Left lung (tissue), 10 donors: ENCODE data around the gene OR8B8. TPM values are rescaled to one million over a fixed set of nuclear protein-coding genes. Genes with fewer than 3 reads are reported as not detected.

ENCODE experiments used
- ATAC-seq: fragments of 200-7000 bp; cut with Tn5 transposase; one replicate; pipeline ENCODE4 v1.9.1; 2020; ENCODE audit warnings: moderate library complexity
- DNase-seq, 4 donors: peaks; one replicate each; pipeline ENCODE4 v3.0.0-alpha.2; 2013 to 2020
- H3K27ac ChIP-seq, 2 donors: fragments of 200-600 bp; sonication (generic) in 1 of 2; one replicate each; pipeline versions ENCODE4 v1.5.0 to v1.8.0; 2020 to 2021
- H3K27me3 ChIP-seq, 2 donors: fragments of 200-600 bp; sonication (generic) in 1 of 2; one replicate each; pipeline versions ENCODE4 v1.5.0 to v1.8.0; 2020 to 2021
- H3K36me3 ChIP-seq, 2 donors: fragments of 200-600 bp; sonication (generic) in 1 of 2; one replicate each; pipeline versions ENCODE4 v1.5.0 to v1.8.0; 2020 to 2021
- H3K4me1 ChIP-seq, 2 donors: fragments of 200-600 bp; one replicate each; pipeline ENCODE4 v1.8.0; 2021
- H3K4me3 ChIP-seq, 2 donors: fragments of 200-600 bp; sonication (generic) in 1 of 2; one replicate each; pipeline versions ENCODE4 v1.5.0 to v1.8.0; 2020 to 2021; ENCODE audit warnings: mild to moderate bottlenecking in 1 of 2
- H3K9me3 ChIP-seq, 2 donors: fragments of 200-600 bp; sonication (generic) in 1 of 2; one replicate each; pipeline versions ENCODE4 v1.5.0 to v1.8.0; 2020 to 2021
- CTCF ChIP-seq, 2 donors: fragments of 200-600 bp; sonication (generic) in 1 of 2; IDR thresholded peaks; one replicate each; pipeline versions ENCODE4 v1.5.0 to v1.8.0; 2021; ENCODE audit warnings: antibody characterized with exemption in 2 of 2
- intact Hi-C, 2 donors: fragments of 100-400 bp; cut with DNase I; formaldehyde crosslinking; loops; one replicate each; pipeline versions ENCODE4 v1.11.2 to v1.14.2; 2022
- polyA plus RNA-seq, 6 donors: library from polyadenylated mRNA; unstranded; fragments of 120-200 nt; gene quantifications; one replicate each; pipeline ENCODE4 v1.2.1, GENCODE V29; 2013; ENCODE audit not compliant: insufficient read length in 6 of 6
- total RNA-seq, 2 donors: library from RNA; stranded (reverse); fragmentation: NEBNext Ultra II Directional; extraction: Animal tissue kit (Norgen Biotek cat#: 25700); gene quantifications; one replicate each; pipeline ENCODE4 v1.2.1, GENCODE V29; 2021
- donor health status: DM: no; HTN: yes; CAD: no.
- donor health status: DM: no; HTN: no; CAD: no.

The OR8B8 gene
- total and polyA plus RNA-seq, 8 donors, result 0.04 TPM; not detected in 7

DNA sequence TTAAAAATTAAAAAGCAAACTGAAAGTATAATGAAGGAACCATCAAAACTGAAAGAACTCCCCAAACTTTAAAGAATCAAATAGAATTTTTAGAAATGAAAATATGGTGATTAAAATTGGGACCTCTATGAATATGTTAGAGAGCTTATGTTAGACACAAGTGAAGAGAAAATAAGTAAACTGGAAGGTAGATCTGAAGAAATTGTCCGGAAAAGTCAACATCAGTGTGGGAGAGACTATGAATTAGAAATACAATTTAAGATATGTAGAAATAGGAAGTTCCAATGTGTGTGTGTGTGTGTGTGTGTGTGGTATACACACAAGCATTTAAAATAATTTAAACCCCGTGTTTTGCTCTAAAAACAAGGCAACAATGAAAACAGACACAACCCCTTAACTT is 15.9 kb downstream of the OR8B8 start:
- ATAC-seq (no peak), DNase-seq (no peak)
- Histone ChIP-seq H3K9me3 (peaks cover 0 to 13% of the 10 kb centered on the region in 2 donors), H3K4me1 (no peaks in the 10 kb centered on the region), H3K27ac (no peak overlapping the region), H3K27me3 (no peaks in the 10 kb centered on the region), H3K36me3 (no peaks in the 10 kb centered on the region), H3K4me3 (no peak overlapping the region)
- intact Hi-C loops, result no loop called here
- TF ChIP-seq CTCF (IDR thresholded peaks at IDR 0.05), result no peak

GRCh38 chr11:124424384-124424921 is 21.0 kb downstream of the OR8B8 start, which contains the start of gene OR8B4:
Gene OR8B4 (minus strand): TSS chr11:124424871. CDS start chr11:124424871, 0 bp downstream.
- Histone ChIP-seq H3K9me3 (peaks cover 0 to 7% of the 10 kb centered on the region in 2 donors), H3K27me3 (no peaks in the 10 kb centered on the region), H3K36me3 (no peaks in the 10 kb centered on the region), H3K4me3 (no peak within 1 kb of the TSS), H3K4me1 (no peaks in the 10 kb centered on the region), H3K27ac (no peak within 1 kb of the TSS)
- intact Hi-C loops, result no loop called here
- no peak for DNase-seq
- no peak for TF ChIP-seq CTCF (IDR thresholded peaks at IDR 0.05)
- no peak for ATAC-seq

DNA sequence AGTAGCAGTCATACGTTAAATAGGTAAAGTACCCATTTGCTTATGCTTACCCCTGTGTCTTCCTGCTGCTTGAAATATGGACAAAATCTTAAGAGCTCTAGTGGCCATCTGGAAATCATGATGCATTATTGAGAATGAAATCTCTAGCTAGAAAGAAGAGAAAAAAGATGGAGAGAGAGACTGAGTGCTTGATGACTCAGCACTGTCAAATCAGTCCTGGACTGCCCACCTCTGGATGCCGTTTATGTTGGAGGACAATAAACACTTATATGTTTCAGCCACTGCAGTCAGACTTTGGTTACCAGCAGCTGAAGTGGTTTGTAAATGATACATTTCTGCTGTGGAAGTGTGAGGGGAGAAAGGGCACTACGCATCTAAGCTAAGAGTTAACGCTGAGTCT is 24.5 kb downstream of the OR8B8 start:
- Histone ChIP-seq H3K27ac (no peak overlapping the region), H3K36me3 (no peaks in the 10 kb centered on the region), H3K4me1 (no peaks in the 10 kb centered on the region), H3K4me3 (no peak overlapping the region), H3K27me3 (peaks cover 0 to 4% of the 10 kb centered on the region in 2 donors), H3K9me3 (no peaks in the 10 kb centered on the region)
- ATAC-seq (no peak), DNase-seq (no peak)
- intact Hi-C loops, result no loop called here
- no peak for TF ChIP-seq CTCF (IDR thresholded peaks at IDR 0.05)

- Histone ChIP-seq H3K4me3 (no peak overlapping the region), H3K27me3 (peaks cover 0 to 4% of the 10 kb centered on the region in 2 donors), H3K9me3 (no peaks in the 10 kb centered on the region), H3K36me3 (no peaks in the 10 kb centered on the region), H3K4me1 (no peaks in the 10 kb centered on the region), H3K27ac (no peak overlapping the region)
- peak; percentile 55 to 72 for TF ChIP-seq CTCF (IDR thresholded peaks at IDR 0.05)
- peak in 2 of 4 donors; percentile 8 to 41 for DNase-seq
- intact Hi-C loops, result no loop called here
- ATAC-seq, result peak; percentile 55
These were observed 30.1 kb downstream of the OR8B8 start for GRCh38 chr11:124415356-124415923.

- Histone ChIP-seq H3K36me3 (no peaks in the 10 kb centered on the region), H3K4me1 (no peaks in the 10 kb centered on the region), H3K9me3 (no peaks in the 10 kb centered on the region), H3K27me3 (peaks cover 0 to 9% of the 10 kb centered on the region in 2 donors), H3K4me3 (no peak overlapping the region), H3K27ac (no peak overlapping the region)
- ATAC-seq (no peak), DNase-seq (no peak)
- TF ChIP-seq CTCF (IDR thresholded peaks at IDR 0.05), result no peak
- intact Hi-C loops, result no loop called here
These were observed 35.6 kb downstream of the OR8B8 start for GRCh38 chr11:124409906-124410305.
